Endothelial cell of umbilical vein (primary cell): ENCODE measurements around the gene NCLN. TPM values are rescaled to one million over a fixed set of nuclear protein-coding genes. Genes with fewer than 3 reads are reported as not detected.
"Not testable (repeated sequence)": the region's sequence is repeated elsewhere in the genome, so short reads cannot be mapped to it uniquely, and the experiment has no call there.

Source experiments
- BruUV-seq: library from RNA; stranded (reverse); fragments of 400-500 nt; replicated peaks from 2 replicates; lab custom pipeline; 2021; lab: Mats Ljungman, UMichigan
- CTCF ChIA-PET: fragments of 300-600, 350-600 bp; sonication (Branson Sonifier 250); formaldehyde crosslinking; loops from one replicate; lab custom pipeline; 2021; ENCODE audit warnings: antibody characterized with exemption, inconsistent platforms; lab: Charles Lee
- POLR2A ChIA-PET: fragments of 300-600, 350-600 bp; sonication (Branson Sonifier 250); formaldehyde crosslinking; loops from one replicate; lab custom pipeline; 2021; ENCODE audit warnings: antibody characterized with exemption, inconsistent platforms; lab: Charles Lee
- DNase-seq: peaks from one replicate; pipeline ENCODE4 v3.0.0-alpha.2; 2011; ENCODE audit warnings: low read depth, low spot score
- FAIRE-seq: peaks from 2 replicates; lab custom pipeline; 2011; peaks lifted over from hg19 to GRCh38; lab: Jason Lieb, UNC
- H2AFZ ChIP-seq: 2 replicates; pipeline ENCODE4 v1.6.0; 2012; ENCODE audit warnings: low read depth, low read length, control low read depth, inconsistent platforms
- H3K27ac ChIP-seq: 2 replicates; pipeline ENCODE4 v1.5.1; 2011; ENCODE audit warnings: low read depth, mild to moderate bottlenecking, control low read depth, low read length, moderate library complexity; ENCODE audit not compliant: insufficient read depth
- H3K27me3 ChIP-seq, 2 experiments: 2 replicates each; pipeline versions ENCODE4 v1.6.0 to v1.6.1; 2011; ENCODE audit warnings: low read length in 2 of 2, mixed read lengths in 1 of 2; ENCODE audit not compliant: control insufficient read depth in 2 of 2, insufficient read depth in 2 of 2
- H3K36me3 ChIP-seq, 2 experiments: 2 replicates in 1 of 2; 3 replicates in 1 of 2; pipeline ENCODE4 v1.5.1; 2011; ENCODE audit warnings: low read length in 2 of 2, mild to moderate bottlenecking in 1 of 2, moderate library complexity in 1 of 2; ENCODE audit not compliant: control insufficient read depth in 2 of 2, insufficient read depth in 2 of 2; ENCODE audit errors: extremely low read depth in 1 of 2
- H3K4me1 ChIP-seq: 3 replicates; pipeline ENCODE4 v1.5.1; 2011; ENCODE audit warnings: mild to moderate bottlenecking, low read length; ENCODE audit not compliant: control insufficient read depth, insufficient read depth; ENCODE audit errors: extremely low read depth
- H3K4me2 ChIP-seq: 2 replicates; pipeline ENCODE4 v1.6.1; 2011; ENCODE audit warnings: low read length, control low read depth, mixed read lengths; ENCODE audit not compliant: insufficient read depth
- H3K4me3 ChIP-seq, 3 experiments: fragments of 200-600 bp in 1 of 3; sonication (generic), shearing (Covaris generic) in 1 of 3; replicated peaks in 1 of 3; 2 replicates each; pipeline ENCODE4 v1.5.1; 2011 to 2016; ENCODE audit warnings: control low read depth in 3 of 3, low read length in 3 of 3, mild to moderate bottlenecking in 2 of 3, inconsistent platforms in 1 of 3, low read depth in 1 of 3, moderate library complexity in 1 of 3; ENCODE audit not compliant: insufficient read depth in 1 of 3
- H3K79me2 ChIP-seq: 2 replicates; pipeline ENCODE4 v1.6.0; 2012; ENCODE audit warnings: low read length, inconsistent platforms; ENCODE audit not compliant: control insufficient read depth, insufficient read depth
- H3K9ac ChIP-seq: replicated peaks from 2 replicates; pipeline ENCODE3; 2011; ENCODE audit warnings: low read length, control low read depth; ENCODE audit not compliant: insufficient read depth; ENCODE audit errors: extremely low read depth
- H3K9me1 ChIP-seq: replicated peaks from 3 replicates; pipeline ENCODE4 v1.6.0; 2011; ENCODE audit warnings: mild to moderate bottlenecking, low read length; ENCODE audit not compliant: control insufficient read depth, insufficient read depth; ENCODE audit errors: extremely low read depth
- H3K9me3 ChIP-seq: replicated peaks from 2 replicates; pipeline ENCODE4 v1.5.1; 2012; ENCODE audit warnings: low read length, inconsistent platforms; ENCODE audit not compliant: control insufficient read depth, insufficient read depth
- H4K20me1 ChIP-seq: replicated peaks from 2 replicates; pipeline ENCODE3; 2011; ENCODE audit warnings: mild to moderate bottlenecking, low read length; ENCODE audit not compliant: control insufficient read depth, insufficient read depth; ENCODE audit errors: extremely low read depth
- EZH2 ChIP-seq: IDR thresholded peaks from 2 replicates; pipeline ENCODE4 v1.6.1; 2012; ENCODE audit warnings: borderline replicate concordance, low read depth, mild to moderate bottlenecking, moderate library complexity, low read length, inconsistent platforms; ENCODE audit not compliant: severe bottlenecking
- FOS ChIP-seq: IDR thresholded peaks from 2 replicates; pipeline ENCODE4 v1.6.1; 2011; ENCODE audit warnings: mild to moderate bottlenecking, low read length, moderate library complexity, borderline replicate concordance; ENCODE audit not compliant: insufficient read depth
- GATA2 ChIP-seq: IDR thresholded peaks from 2 replicates; pipeline ENCODE4 v1.7.0; 2011; ENCODE audit warnings: low read depth, mild to moderate bottlenecking, moderate library complexity, mixed read lengths, low read length; ENCODE audit not compliant: insufficient read length, insufficient read depth
- JUN ChIP-seq: IDR thresholded peaks from 2 replicates; pipeline ENCODE4 v1.6.1; 2011; ENCODE audit warnings: borderline replicate concordance, low read depth; ENCODE audit not compliant: insufficient read length, insufficient read depth
- MYC ChIP-seq: IDR thresholded peaks from one replicate; pipeline ENCODE4 v1.6.1; 2011; ENCODE audit warnings: mild to moderate bottlenecking, low read depth, low read length
- POLR2A ChIP-seq: IDR thresholded peaks from 2 replicates; pipeline ENCODE4 v1.6.1; 2012; ENCODE audit warnings: low read depth, mild to moderate bottlenecking, control low read depth, low read length
- POLR2AphosphoS5 ChIP-seq: IDR thresholded peaks from 2 replicates; pipeline ENCODE4 v1.6.1; 2012; ENCODE audit warnings: low read depth, mild to moderate bottlenecking, control low read depth, low read length, moderate library complexity; ENCODE audit not compliant: insufficient read depth
- dilution Hi-C: fragments of 300-500 bp; cut with MboI; formaldehyde crosslinking; loops from one replicate; pipeline ENCODE4 v1.15.0; 2019; ENCODE audit warnings: low sequenced_read_pairs; ENCODE audit not compliant: extremely low pct_ligation_motif_present
- intact Hi-C: fragments of 100-400 bp; cut with micrococcal nuclease; formaldehyde crosslinking; loops from one replicate; pipeline ENCODE4 v1.10.0; 2022
- polyA plus RNA-seq, 4 experiments: library from polyadenylated mRNA; depleted of rRNA in 3 of 4; stranded (reverse) in 3 of 4; unstranded in 1 of 4; fragments of >200 nt; gene quantifications; 2 replicates each; pipeline versions ENCODE4 v1.2.1 to v1.2.3, GENCODE V29; 2011 to 2012; ENCODE audit warnings: missing spikeins in 1 of 4
- total RNA-seq: library from RNA; stranded (reverse); gene quantifications from 2 replicates; pipeline ENCODE4 v1.2.3, GENCODE V29; 2021
- TF ChIP-seq, protein P1 (sequence below), 2 donors: IDR thresholded peaks; 1 replicate in 1 of 2; 2 replicates in 1 of 2; pipeline ENCODE4 v1.5.1; 2011; ENCODE audit warnings: low read length in 2 of 2, mild to moderate bottlenecking in 2 of 2, moderate library complexity in 2 of 2, control low read depth in 1 of 2, inconsistent platforms in 1 of 2, low read depth in 1 of 2; ENCODE audit not compliant: insufficient read depth in 1 of 2; ENCODE audit errors: extremely low read depth in 1 of 2
- TF ChIP-seq, protein P2 (sequence below): IDR thresholded peaks from 2 replicates; pipeline ENCODE4 v1.6.1; 2011; ENCODE audit not compliant: insufficient read depth, insufficient read length

The NCLN gene
- total and polyA plus RNA-seq, 2 donors (not counting 3 experiments of a cell fraction or from before 2014, with no cell fraction given): 97.2 to 102 TPM

DNA sequence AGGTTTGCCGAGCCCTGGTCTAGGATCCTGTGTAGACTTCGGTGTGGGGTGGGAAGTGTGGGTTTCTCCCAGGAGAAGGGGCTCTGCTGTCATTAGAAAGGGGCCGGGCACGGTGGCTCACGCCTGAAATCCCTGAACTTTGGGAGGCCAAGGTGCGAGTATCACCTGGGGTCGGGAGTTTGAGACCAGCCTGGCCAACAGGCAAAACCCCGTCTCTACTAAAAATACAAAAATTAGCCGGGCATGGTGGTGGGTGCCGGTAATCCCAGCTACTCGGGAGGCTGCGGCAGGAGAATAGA is 6.0 kb downstream of the NCLN start:
- CTCF ChIA-PET: interaction anchor here (1.4 kb wide), 1 partner anchor 11 kb away, joined by 4 read pairs; no protein-coding TSS in a partner anchor
- H2AFZ ChIP-seq, H3K9me3 ChIP-seq, POLR2A ChIA-PET, H3K27ac ChIP-seq, intact Hi-C loops, H3K4me1 ChIP-seq, DNase-seq, H3K36me3 ChIP-seq, H3K4me2 ChIP-seq, H3K4me3 ChIP-seq, H3K9ac ChIP-seq, dilution Hi-C loops, H3K9me1 ChIP-seq, FAIRE-seq, H3K27me3 ChIP-seq, H4K20me1 ChIP-seq, BruUV-seq: not testable (repeated sequence)
- peaks cover 48% of the 10 kb centered on the region for H3K79me2 ChIP-seq

DNA sequence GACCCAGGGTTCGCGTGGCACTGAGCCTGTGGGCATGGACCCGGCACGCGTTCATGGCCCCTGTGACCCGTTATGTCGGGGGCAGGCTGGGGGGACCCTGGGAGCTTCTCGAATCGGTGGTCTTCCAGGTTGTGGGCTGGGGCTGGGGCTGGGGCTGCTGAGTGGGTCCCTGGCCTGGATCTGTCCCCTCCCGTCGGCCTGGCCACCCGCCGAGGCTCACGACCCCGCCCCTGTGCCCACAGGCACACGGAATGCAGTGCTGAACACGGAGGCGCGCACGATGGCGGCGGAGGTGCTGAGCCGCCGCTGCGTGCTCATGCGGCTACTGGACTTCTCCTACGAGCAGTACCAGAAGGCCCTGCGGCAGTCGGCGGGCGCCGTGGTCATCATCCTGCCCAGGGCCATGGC is 6.5 kb downstream of the NCLN start:
- peaks cover 0 to 4% of the 10 kb centered on the region in 2 experiments for H3K36me3 ChIP-seq
- TF ChIP-seq FOS: no peak
- TF ChIP-seq, protein P1, sequence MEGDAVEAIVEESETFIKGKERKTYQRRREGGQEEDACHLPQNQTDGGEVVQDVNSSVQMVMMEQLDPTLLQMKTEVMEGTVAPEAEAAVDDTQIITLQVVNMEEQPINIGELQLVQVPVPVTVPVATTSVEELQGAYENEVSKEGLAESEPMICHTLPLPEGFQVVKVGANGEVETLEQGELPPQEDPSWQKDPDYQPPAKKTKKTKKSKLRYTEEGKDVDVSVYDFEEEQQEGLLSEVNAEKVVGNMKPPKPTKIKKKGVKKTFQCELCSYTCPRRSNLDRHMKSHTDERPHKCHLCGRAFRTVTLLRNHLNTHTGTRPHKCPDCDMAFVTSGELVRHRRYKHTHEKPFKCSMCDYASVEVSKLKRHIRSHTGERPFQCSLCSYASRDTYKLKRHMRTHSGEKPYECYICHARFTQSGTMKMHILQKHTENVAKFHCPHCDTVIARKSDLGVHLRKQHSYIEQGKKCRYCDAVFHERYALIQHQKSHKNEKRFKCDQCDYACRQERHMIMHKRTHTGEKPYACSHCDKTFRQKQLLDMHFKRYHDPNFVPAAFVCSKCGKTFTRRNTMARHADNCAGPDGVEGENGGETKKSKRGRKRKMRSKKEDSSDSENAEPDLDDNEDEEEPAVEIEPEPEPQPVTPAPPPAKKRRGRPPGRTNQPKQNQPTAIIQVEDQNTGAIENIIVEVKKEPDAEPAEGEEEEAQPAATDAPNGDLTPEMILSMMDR (IDR thresholded peaks at IDR 0.05; ENCODE audit: extremely low read depth in 1 of 2, insufficient read depth in 1 of 2, low read depth in 1 of 2, low read length in 2 of 2): no peak
- TF ChIP-seq MYC: no peak
- TF ChIP-seq POLR2AphosphoS5: no peak
- TF ChIP-seq POLR2A: no peak
- TF ChIP-seq, protein P2, sequence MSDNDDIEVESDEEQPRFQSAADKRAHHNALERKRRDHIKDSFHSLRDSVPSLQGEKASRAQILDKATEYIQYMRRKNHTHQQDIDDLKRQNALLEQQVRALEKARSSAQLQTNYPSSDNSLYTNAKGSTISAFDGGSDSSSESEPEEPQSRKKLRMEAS: no peak
- no peak for TF ChIP-seq EZH2
- no peak for TF ChIP-seq JUN
- TF ChIP-seq GATA2: no peak
- no peak for FAIRE-seq
- no peak for DNase-seq
- H3K4me1 ChIP-seq: peaks cover 2% of the 10 kb centered on the region
- intact Hi-C loops: no loop called here
- no peaks in the 10 kb centered on the region for H3K27me3 ChIP-seq
- dilution Hi-C loops: no loop called here
- no peak overlapping the region for H3K9ac ChIP-seq
- no TSS peak for BruUV-seq
- no peaks in the 10 kb centered on the region for H4K20me1 ChIP-seq
- H3K9me3 ChIP-seq: no peaks in the 10 kb centered on the region
- POLR2A ChIA-PET: no interaction called here
- no peaks in the 10 kb centered on the region for H3K9me1 ChIP-seq
- peaks cover 44% of the 10 kb centered on the region for H3K79me2 ChIP-seq
- no peak overlapping the region for H3K4me3 ChIP-seq
- CTCF ChIA-PET: interaction anchor here (1.4 kb wide), 1 partner anchor 11 kb away, joined by 4 read pairs; no protein-coding TSS in a partner anchor
- H3K27ac ChIP-seq: no peak overlapping the region
- no peak overlapping the region for H3K4me2 ChIP-seq
- H2AFZ ChIP-seq: no peak overlapping the region
